Activated CD4-positive, alpha-beta T cell treated with anti-CD3 and anti-CD28 coated beads, Interleukin-2, amount 50 U/mL, for 48 hours (primary cell): Measurements from ENCODE around the gene ARL4A.

Source experiments
- DNase-seq, 2 experiments: peaks; one replicate each; pipeline ENCODE4 v3.0.0-alpha.2; 2020

ARL4A gene

GRCh38 chr7:12703881-12704280 is 16.4 kb downstream of the ARL4A start:
- no peak for DNase-seq

- no peak for DNase-seq
Observed at GRCh38 chr7:12705878-12706277, 18.4 kb downstream of the ARL4A start.

- no peak for DNase-seq
Observed at GRCh38 chr7:12706900-12707536, 19.6 kb downstream of the ARL4A start.

- DNase-seq = no peak
Observed at GRCh38 chr7:12708314-12708713, 20.9 kb downstream of the ARL4A start.

- no peak for DNase-seq
Observed at GRCh38 chr7:12709726-12710502, 22.5 kb downstream of the ARL4A start.

GRCh38 chr7:12711124-12711523 is 23.7 kb downstream of the ARL4A start:
- no peak for DNase-seq

- DNase-seq = no peak
Observed at GRCh38 chr7:12712236-12712635, 24.8 kb downstream of the ARL4A start.

- DNase-seq = no peak
Observed at GRCh38 chr7:12713625-12714378, 26.4 kb downstream of the ARL4A start.

- DNase-seq = no peak
Observed at GRCh38 chr7:12714379-12714737, 26.9 kb downstream of the ARL4A start.

GRCh38 chr7:12715372-12716133 is 28.1 kb downstream of the ARL4A start:
- peak; percentile 5 to 36 for DNase-seq

- no peak for DNase-seq
Observed at GRCh38 chr7:12716134-12716681, 28.8 kb downstream of the ARL4A start.

GRCh38 chr7:12716722-12717121 is 29.3 kb downstream of the ARL4A start:
- no peak for DNase-seq

GRCh38 chr7:12719141-12719919 is 31.9 kb downstream of the ARL4A start:
- no peak for DNase-seq

- no peak for DNase-seq
Observed at GRCh38 chr7:12719981-12720865, 32.8 kb downstream of the ARL4A start.

GRCh38 chr7:12721286-12721830 is 33.9 kb downstream of the ARL4A start:
- DNase-seq = no peak

GRCh38 chr7:12722136-12722535 is 34.7 kb downstream of the ARL4A start:
- DNase-seq = no peak

GRCh38 chr7:12722636-12723605 is 35.5 kb downstream of the ARL4A start:
- no peak for DNase-seq

- DNase-seq = no peak
Observed at GRCh38 chr7:12725575-12726316, 38.3 kb downstream of the ARL4A start.

- DNase-seq = no peak
Observed at GRCh38 chr7:12726908-12727307, 39.5 kb downstream of the ARL4A start.
